CD8-positive, alpha-beta memory T cell (primary cell): ENCODE data around the gene PERM1. TPM values are rescaled to one million over a fixed set of nuclear protein-coding genes. Genes with fewer than 3 reads are reported as not detected.

Source experiments
- CTCF ChIA-PET: fragments of 350-600 bp; sonication (Branson Sonifier 250); formaldehyde crosslinking; loops from one replicate; lab custom pipeline; 2021; ENCODE audit warnings: antibody characterized with exemption; lab: Charles Lee
- POLR2A ChIA-PET: fragments of 350-600 bp; sonication (Branson Sonifier 250); formaldehyde crosslinking; loops from one replicate; lab custom pipeline; 2021; ENCODE audit warnings: antibody characterized with exemption; lab: Charles Lee
- DNase-seq, 5 donors: peaks; one replicate each; pipeline versions ENCODE4 v3.0.0 to v3.0.0-alpha.2; 2020 to 2022; ENCODE audit warnings: mixed read lengths in 1 of 5
- H3K27ac ChIP-seq: one replicate; pipeline ENCODE4 v1.7.0; 2013; ENCODE audit warnings: low read depth, mild to moderate bottlenecking, low read length, moderate library complexity
- H3K27me3 ChIP-seq: 2 replicates; pipeline ENCODE4 v1.7.0; 2013; ENCODE audit warnings: low read length, mild to moderate bottlenecking; ENCODE audit not compliant: insufficient read depth, poor library complexity, severe bottlenecking
- H3K36me3 ChIP-seq: 2 replicates; pipeline ENCODE4 v1.7.0; 2013; ENCODE audit warnings: mild to moderate bottlenecking, low read length, moderate library complexity; ENCODE audit not compliant: insufficient read depth
- H3K4me1 ChIP-seq: 2 replicates; pipeline ENCODE4 v1.7.0; 2013; ENCODE audit warnings: mild to moderate bottlenecking, low read length, moderate library complexity; ENCODE audit not compliant: insufficient read depth
- H3K4me3 ChIP-seq: 2 replicates; pipeline ENCODE4 v1.7.0; 2013; ENCODE audit warnings: mild to moderate bottlenecking, low read length
- H3K9me3 ChIP-seq: 2 replicates; pipeline ENCODE4 v1.7.0; 2013; ENCODE audit warnings: mild to moderate bottlenecking, low read length
- H3K27ac Mint-ChIP-seq, 8 donors: one replicate each; pipeline ENCODE4 v1.8.0; 2020 to 2021; ENCODE audit warnings: mixed read lengths in 8 of 8, mild to moderate bottlenecking in 6 of 8, inconsistent platforms in 3 of 8, moderate library complexity in 3 of 8
- H3K27me3 Mint-ChIP-seq, 2 donors: one replicate each; pipeline ENCODE4 v1.8.0; 2020 to 2021; ENCODE audit warnings: mixed read lengths in 2 of 2, mild to moderate bottlenecking in 1 of 2, moderate library complexity in 1 of 2
- H3K36me3 Mint-ChIP-seq, 3 donors: one replicate each; pipeline ENCODE4 v1.8.0; 2020 to 2021; ENCODE audit warnings: mixed read lengths in 3 of 3, inconsistent platforms in 1 of 3, mild to moderate bottlenecking in 1 of 3
- H3K4me1 Mint-ChIP-seq, 3 donors: one replicate each; pipeline ENCODE4 v1.8.0; 2020 to 2021; ENCODE audit warnings: mixed read lengths in 3 of 3, inconsistent platforms in 1 of 3, mild to moderate bottlenecking in 1 of 3
- H3K4me3 Mint-ChIP-seq, 7 donors: one replicate each; pipeline ENCODE4 v1.8.0; 2020 to 2021; ENCODE audit warnings: mixed read lengths in 7 of 7, mild to moderate bottlenecking in 6 of 7, moderate library complexity in 4 of 7, inconsistent platforms in 2 of 7
- H3K9me3 Mint-ChIP-seq, 5 donors: one replicate each; pipeline ENCODE4 v1.8.0; 2020 to 2022; ENCODE audit warnings: mixed read lengths in 5 of 5, mild to moderate bottlenecking in 3 of 5, moderate library complexity in 2 of 5, inconsistent platforms in 1 of 5
- polyA plus RNA-seq: library from polyadenylated mRNA; unstranded; fragments of 300-500 nt; fragmentation: Illumina TruSeq; gene quantifications from one replicate; pipeline ENCODE4 v1.2.3, GENCODE V29; 2021
- total RNA-seq, 2 experiments: library from RNA; stranded (reverse); gene quantifications; one replicate each; pipeline ENCODE4 v1.2.3, GENCODE V29; 2021

PERM1 gene
- total and polyA plus RNA-seq, 3 experiments from 2014 or later = not detected

GRCh38 chr1:1003618-1004419 lies 21.9 kb upstream of the PERM1 start:
- Mint-ChIP-seq H3K4me1 (peaks cover 10 to 21% (median 10%) of the 10 kb centered on the region in 3 donors), H3K27me3 (peaks cover 28 to 46% of the 10 kb centered on the region in 2 donors), H3K27ac (no peak overlapping the region), H3K4me3 (no peak overlapping the region), H3K9me3 (peaks cover 0 to 2% (median 0%) of the 10 kb centered on the region in 5 donors), H3K36me3 (no peaks in the 10 kb centered on the region)
- DNase-seq = no peak
- H3K4me1 ChIP-seq = peaks cover 20% of the 10 kb centered on the region
- H3K27ac ChIP-seq = no peak overlapping the region
- peaks cover 43% of the 10 kb centered on the region for H3K27me3 ChIP-seq
- H3K4me3 ChIP-seq = no peak overlapping the region
- POLR2A ChIA-PET = no interaction called here
- CTCF ChIA-PET = interaction anchor here (1.2 to 1.7 kb wide), 5 partner anchors 10 to 119 kb away, joined by 3 to 7 read pairs (median 4); partner anchors contain the start of genes AGRN and ISG15
- no peaks in the 10 kb centered on the region for H3K36me3 ChIP-seq
- no peaks in the 10 kb centered on the region for H3K9me3 ChIP-seq

- peak overlapping the region; percentile 63 for H3K27ac ChIP-seq
Observed at GRCh38 chr1:1001057-1001783, 19.3 kb upstream of the PERM1 start.

GRCh38 chr1:1000357-1001056 lies 18.6 kb upstream of the PERM1 start:
- Mint-ChIP-seq H3K27me3 (peaks cover 31 to 45% of the 10 kb centered on the region in 2 donors), H3K4me3 (peak overlapping the region; percentile 66 to 88 (median 78)), H3K36me3 (no peaks in the 10 kb centered on the region), H3K4me1 (peaks cover 15 to 25% (median 15%) of the 10 kb centered on the region in 3 donors), H3K9me3 (peaks cover 0 to 2% (median 0%) of the 10 kb centered on the region in 5 donors), H3K27ac (peak overlapping the region in 7 of 8 donors; percentile 85 to 94 (median 88))
- Histone ChIP-seq H3K27ac (peak overlapping the region; percentile 63), H3K9me3 (no peaks in the 10 kb centered on the region), H3K4me1 (peaks cover 25% of the 10 kb centered on the region), H3K36me3 (no peaks in the 10 kb centered on the region), H3K27me3 (peaks cover 41% of the 10 kb centered on the region), H3K4me3 (peak overlapping the region; percentile 39)
- DNase-seq = peak; percentile 63 to 85 (median 72)
- ChIA-PET POLR2A (interaction anchor here (1.2 kb wide), 1 partner anchor 14 kb away, joined by 6 read pairs; the partner anchor contains the start of gene ISG15), CTCF (interaction anchor here (1.1 to 2.1 kb wide), 3 partner anchors 8 to 89 kb away, joined by 4 to 21 read pairs (median 14); partner anchors contain the start of gene ISG15)

More at GRCh38 chr1:1001057-1001783, 19.3 kb upstream of the PERM1 start:
- Histone ChIP-seq H3K4me3 (peak overlapping the region; percentile 20), H3K36me3 (no peaks in the 10 kb centered on the region), H3K9me3 (no peaks in the 10 kb centered on the region), H3K27me3 (peaks cover 43% of the 10 kb centered on the region), H3K4me1 (peaks cover 20% of the 10 kb centered on the region)
- H3K27ac Mint-ChIP-seq = peak overlapping the region in 7 of 8 donors; percentile 84 to 94 (median 88)
- H3K27me3 Mint-ChIP-seq = peaks cover 29 to 44% of the 10 kb centered on the region in 2 donors
- H3K4me3 Mint-ChIP-seq = peak overlapping the region; percentile 66 to 88 (median 78)
- peaks cover 10 to 21% (median 12%) of the 10 kb centered on the region in 3 donors for H3K4me1 Mint-ChIP-seq
- DNase-seq = peak in 1 of 5 donors; percentile 46
- peaks cover 0 to 2% (median 0%) of the 10 kb centered on the region in 5 donors for H3K9me3 Mint-ChIP-seq
- POLR2A ChIA-PET = interaction anchor here (1.2 kb wide), 1 partner anchor 13 kb away, joined by 6 read pairs; the partner anchor contains the start of gene ISG15
- H3K36me3 Mint-ChIP-seq = no peaks in the 10 kb centered on the region
- CTCF ChIA-PET = interaction anchor here (1.0 to 2.1 kb wide), 7 partner anchors 9 to 89 kb away, joined by 3 to 21 read pairs (median 6); partner anchors contain the start of gene ISG15

GRCh38 chr1:999725-1000356 lies 17.9 kb upstream of the PERM1 start, which contains the start of gene HES4:
Gene HES4, minus strand, starts transcription at chr1:1000097. Its CDS starts 124 bp downstream, at chr1:999973.
- peak within 1 kb of the TSS; percentile 39 for H3K4me3 ChIP-seq
- peak; percentile 40 to 56 (median 49) for DNase-seq
- H3K27ac ChIP-seq = peak within 1 kb of the TSS; percentile 63
- H3K9me3 ChIP-seq = no peaks in the 10 kb centered on the region
- H3K27me3 Mint-ChIP-seq = peaks cover 30 to 45% of the 10 kb centered on the region in 2 donors
- peaks cover 9 to 20% (median 9%) of the 10 kb centered on the region in 3 donors for H3K4me1 Mint-ChIP-seq
- peaks cover 20% of the 10 kb centered on the region for H3K4me1 ChIP-seq
- no peaks in the 10 kb centered on the region for H3K36me3 Mint-ChIP-seq
- H3K36me3 ChIP-seq = no peaks in the 10 kb centered on the region
- peak within 1 kb of the TSS in 7 of 8 donors; percentile 85 to 94 (median 91) for H3K27ac Mint-ChIP-seq
- H3K4me3 Mint-ChIP-seq = peak within 1 kb of the TSS; percentile 66 to 88 (median 78)
- ChIA-PET CTCF (no interaction called here), POLR2A (no interaction called here)
- peaks cover 0 to 2% (median 0%) of the 10 kb centered on the region in 5 donors for H3K9me3 Mint-ChIP-seq
- peaks cover 34% of the 10 kb centered on the region for H3K27me3 ChIP-seq

- no peak overlapping the region for H3K27ac ChIP-seq
- Mint-ChIP-seq H3K27me3 (peaks cover 29 to 42% of the 10 kb centered on the region in 2 donors), H3K27ac (peak overlapping the region in 2 of 8 donors; percentile 42 to 93), H3K4me3 (peak overlapping the region in 5 of 7 donors; percentile 27 to 64 (median 47)), H3K9me3 (peaks cover 0 to 1% (median 0%) of the 10 kb centered on the region in 5 donors), H3K36me3 (no peaks in the 10 kb centered on the region), H3K4me1 (peaks cover 5 to 16% (median 6%) of the 10 kb centered on the region in 3 donors)
- CTCF ChIA-PET = no interaction called here
- DNase-seq = peak in 4 of 5 donors; percentile 19 to 58 (median 39)
- H3K9me3 ChIP-seq = no peaks in the 10 kb centered on the region
- H3K4me3 ChIP-seq = no peak overlapping the region
- H3K27me3 ChIP-seq = peaks cover 28% of the 10 kb centered on the region
- H3K4me1 ChIP-seq = peaks cover 17% of the 10 kb centered on the region
- no peaks in the 10 kb centered on the region for H3K36me3 ChIP-seq
- POLR2A ChIA-PET = interaction anchor here (1.3 kb wide), 1 partner anchor 19 kb away, joined by 3 read pairs; no protein-coding TSS in a partner anchor
Observed at GRCh38 chr1:998995-999724, 17.3 kb upstream of the PERM1 start.

- H3K36me3 Mint-ChIP-seq = no peaks in the 10 kb centered on the region
- peaks cover 24% of the 10 kb centered on the region for H3K27me3 ChIP-seq
Observed at GRCh38 chr1:998745-998994, 16.8 kb upstream of the PERM1 start.

More at GRCh38 chr1:998745-998994, 16.8 kb upstream of the PERM1 start:
- no peak for DNase-seq
- Histone ChIP-seq H3K4me3 (no peak overlapping the region), H3K4me1 (peaks cover 17% of the 10 kb centered on the region), H3K9me3 (no peaks in the 10 kb centered on the region), H3K27ac (no peak overlapping the region), H3K36me3 (no peaks in the 10 kb centered on the region)
- ChIA-PET POLR2A (interaction anchor here (1.3 kb wide), 1 partner anchor 19 kb away, joined by 3 read pairs; no protein-coding TSS in a partner anchor), CTCF (no interaction called here)
- H3K27me3 Mint-ChIP-seq = peaks cover 33 to 41% of the 10 kb centered on the region in 2 donors
- H3K4me1 Mint-ChIP-seq = peaks cover 5 to 16% (median 6%) of the 10 kb centered on the region in 3 donors
- H3K27ac Mint-ChIP-seq = no peak overlapping the region
- no peaks in the 10 kb centered on the region for H3K9me3 Mint-ChIP-seq
- H3K4me3 Mint-ChIP-seq = no peak overlapping the region
